ENCODE measurements around the gene FYCO1.

The FYCO1 gene

DNA sequence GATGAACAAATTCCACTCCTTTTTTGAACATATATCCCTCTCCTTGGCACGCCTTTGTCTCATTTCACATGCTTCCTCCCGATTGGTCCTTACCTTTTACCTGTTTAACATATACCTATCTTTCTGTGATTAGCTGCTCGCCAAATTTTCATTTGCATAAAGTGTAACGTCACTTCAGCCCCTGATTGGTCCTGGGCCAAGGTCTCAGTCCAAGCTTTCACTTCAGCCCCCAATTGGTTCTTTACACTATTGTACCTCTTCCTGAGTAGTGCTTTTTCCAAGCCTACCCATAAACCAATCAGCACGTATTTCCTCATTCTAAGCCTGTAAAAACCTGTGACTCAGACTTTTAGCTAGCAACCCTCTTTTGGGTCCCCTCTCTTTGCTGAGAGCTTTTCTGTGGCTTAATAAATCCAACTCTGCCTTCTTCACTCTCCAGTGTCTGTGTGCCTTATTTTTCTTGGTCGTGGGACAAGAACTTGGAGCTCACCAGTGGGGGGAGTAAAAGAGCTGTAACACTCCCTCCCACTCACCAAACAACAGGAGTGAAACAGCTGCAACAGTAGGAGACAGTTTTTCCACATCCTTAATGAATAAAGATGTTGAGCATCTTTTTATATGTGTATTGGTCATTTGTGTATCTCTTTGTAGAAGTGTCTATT lies 32.2 kb upstream of the FYCO1 start:
- H3K9me3 ChIP-seq (replicated peaks in 1 of 11) = peaks cover 43 to 57% (median 51%) of the 10 kb centered on the region in 11 experiments
- no peak for TF ChIP-seq Cebpa-rat (IDR thresholded peaks at IDR 0.05)
- no peak overlapping the region for H3K9ac ChIP-seq
- H3K4me2 ChIP-seq = no peak overlapping the region
- peaks cover 0 to 23% (median 8%) of the 10 kb centered on the region in 10 experiments; a peak in 10 of 20 replicates for H3K4me1 ChIP-seq
- H3K27ac ChIP-seq = no peak overlapping the region
- H3K36me3 ChIP-seq = peaks cover 0 to 15% (median 0%) of the 10 kb centered on the region in 11 experiments; a peak in 1 of 22 replicates
- H3K27me3 ChIP-seq = no peaks in the 10 kb centered on the region
- H3K4me3 ChIP-seq = no peak overlapping the region
- H4K20me1 ChIP-seq = no peaks in the 10 kb centered on the region

DNA sequence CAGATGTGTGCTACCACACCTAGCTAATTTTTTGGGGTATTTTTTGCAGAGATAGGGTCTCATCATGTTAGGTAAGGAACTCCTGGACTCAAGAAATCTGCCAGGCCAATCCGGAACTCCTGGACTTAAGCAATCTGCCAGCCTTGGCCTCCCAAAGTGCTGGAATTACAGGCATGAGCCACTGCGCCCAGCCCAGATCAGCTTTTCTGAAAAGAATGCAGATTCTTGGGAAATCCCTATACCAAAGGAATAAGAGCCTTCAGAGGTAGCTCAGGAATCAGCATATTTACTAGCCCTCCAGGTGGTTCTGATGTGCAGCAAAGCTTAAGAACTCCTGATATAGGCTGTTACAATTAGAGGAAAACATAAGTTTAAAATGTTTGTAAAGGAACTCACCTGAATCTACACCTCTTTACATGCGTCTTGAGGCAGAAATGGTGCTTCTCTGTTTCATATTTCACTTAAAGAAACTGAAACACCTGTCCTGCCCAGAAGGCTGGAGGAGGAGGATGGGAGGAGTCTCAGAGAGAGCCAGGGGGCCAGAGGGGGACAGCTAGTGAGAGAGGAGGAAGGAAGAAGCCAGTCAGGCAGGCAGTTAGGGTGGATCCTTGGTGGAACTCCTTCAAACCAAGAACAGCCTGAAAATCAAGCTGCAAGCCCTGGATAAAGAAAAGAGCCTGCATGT lies 31.5 kb upstream of the FYCO1 start, which contains the start of gene XCR1:
TSS of gene XCR1 (minus strand) at position 463 of the 685 bp plus-strand sequence. CDS start 5,536 bp downstream, outside the sequence.
- no peak for TF ChIP-seq Cebpa-rat (IDR thresholded peaks at IDR 0.05)
- Histone ChIP-seq H4K20me1 (no peaks in the 10 kb centered on the region), H3K4me1 (peaks cover 0 to 23% (median 8%) of the 10 kb centered on the region in 10 experiments; a peak in 10 of 20 replicates), H3K4me3 (no peak within 1 kb of the TSS), H3K36me3 (peaks cover 0 to 15% (median 0%) of the 10 kb centered on the region in 11 experiments; a peak in 1 of 22 replicates), H3K4me2 (no peak within 1 kb of the TSS), H3K9ac (no peak within 1 kb of the TSS), H3K9me3 (replicated peaks in 1 of 11) (peaks cover 38 to 52% (median 47%) of the 10 kb centered on the region in 11 experiments), H3K27me3 (no peaks in the 10 kb centered on the region), H3K27ac (no peak within 1 kb of the TSS)

DNA sequence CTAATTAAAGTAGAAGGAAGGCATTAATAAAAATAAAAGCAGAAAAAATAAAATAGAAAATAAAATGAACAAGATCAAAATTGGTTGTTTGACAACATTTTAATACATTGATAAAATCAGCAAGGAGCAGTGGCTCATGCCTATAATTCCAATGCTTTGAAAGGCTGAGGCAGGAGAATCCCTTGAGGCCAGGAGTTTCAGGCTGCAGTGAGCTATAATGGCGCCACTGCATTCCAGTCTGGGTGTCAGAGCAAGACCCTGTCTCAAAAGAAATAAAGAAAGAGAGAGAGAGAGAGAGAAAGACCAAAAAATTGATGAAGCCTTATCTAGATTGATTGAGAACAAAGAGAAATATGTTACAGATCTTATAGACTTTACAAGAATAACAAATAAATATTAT lies 29.5 kb upstream of the FYCO1 start:
- Histone ChIP-seq H3K9ac (no peak overlapping the region), H4K20me1 (no peaks in the 10 kb centered on the region), H3K4me1 (peaks cover 0 to 16% (median 6%) of the 10 kb centered on the region in 10 experiments; a peak in 10 of 20 replicates), H3K27ac (no peak overlapping the region), H3K36me3 (peaks cover 0 to 7% (median 0%) of the 10 kb centered on the region in 11 experiments; a peak in 1 of 22 replicates), H3K27me3 (no peaks in the 10 kb centered on the region), H3K9me3 (replicated peaks in 1 of 11) (peaks cover 26 to 47% (median 33%) of the 10 kb centered on the region in 11 experiments), H3K4me2 (no peak overlapping the region), H3K4me3 (no peak overlapping the region)
- no peak for TF ChIP-seq Cebpa-rat (IDR thresholded peaks at IDR 0.05)

DNA sequence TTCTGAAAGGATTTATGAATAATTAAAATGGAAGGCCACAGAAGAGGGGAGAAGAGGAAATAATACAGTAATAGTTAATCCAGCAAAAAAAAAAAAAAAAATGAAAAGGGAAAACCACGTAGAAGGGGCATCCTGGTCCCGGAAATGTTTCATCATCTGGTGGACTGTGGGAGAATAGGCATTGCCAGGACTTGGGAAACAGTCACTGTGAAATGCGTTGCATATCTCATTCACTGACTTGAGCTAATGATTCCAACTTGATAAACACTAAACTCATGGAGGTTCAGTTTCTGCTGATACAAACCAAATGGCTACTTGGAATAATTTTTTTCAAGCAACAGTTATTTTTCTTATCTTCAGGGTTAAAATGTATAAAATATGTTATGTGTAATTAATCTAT lies 28.5 kb upstream of the FYCO1 start:
- Histone ChIP-seq H3K4me2 (no peak overlapping the region), H3K27ac (no peak overlapping the region), H3K27me3 (no peaks in the 10 kb centered on the region), H4K20me1 (no peaks in the 10 kb centered on the region), H3K4me3 (no peak overlapping the region), H3K36me3 (peaks cover 0 to 7% (median 0%) of the 10 kb centered on the region in 11 experiments; a peak in 1 of 22 replicates), H3K4me1 (peaks cover 0 to 15% (median under 1%) of the 10 kb centered on the region in 10 experiments; a peak in 10 of 20 replicates), H3K9me3 (replicated peaks in 1 of 11) (peaks cover 25 to 47% (median 30%) of the 10 kb centered on the region in 11 experiments), H3K9ac (no peak overlapping the region)
- no peak for TF ChIP-seq Cebpa-rat (IDR thresholded peaks at IDR 0.05)

DNA sequence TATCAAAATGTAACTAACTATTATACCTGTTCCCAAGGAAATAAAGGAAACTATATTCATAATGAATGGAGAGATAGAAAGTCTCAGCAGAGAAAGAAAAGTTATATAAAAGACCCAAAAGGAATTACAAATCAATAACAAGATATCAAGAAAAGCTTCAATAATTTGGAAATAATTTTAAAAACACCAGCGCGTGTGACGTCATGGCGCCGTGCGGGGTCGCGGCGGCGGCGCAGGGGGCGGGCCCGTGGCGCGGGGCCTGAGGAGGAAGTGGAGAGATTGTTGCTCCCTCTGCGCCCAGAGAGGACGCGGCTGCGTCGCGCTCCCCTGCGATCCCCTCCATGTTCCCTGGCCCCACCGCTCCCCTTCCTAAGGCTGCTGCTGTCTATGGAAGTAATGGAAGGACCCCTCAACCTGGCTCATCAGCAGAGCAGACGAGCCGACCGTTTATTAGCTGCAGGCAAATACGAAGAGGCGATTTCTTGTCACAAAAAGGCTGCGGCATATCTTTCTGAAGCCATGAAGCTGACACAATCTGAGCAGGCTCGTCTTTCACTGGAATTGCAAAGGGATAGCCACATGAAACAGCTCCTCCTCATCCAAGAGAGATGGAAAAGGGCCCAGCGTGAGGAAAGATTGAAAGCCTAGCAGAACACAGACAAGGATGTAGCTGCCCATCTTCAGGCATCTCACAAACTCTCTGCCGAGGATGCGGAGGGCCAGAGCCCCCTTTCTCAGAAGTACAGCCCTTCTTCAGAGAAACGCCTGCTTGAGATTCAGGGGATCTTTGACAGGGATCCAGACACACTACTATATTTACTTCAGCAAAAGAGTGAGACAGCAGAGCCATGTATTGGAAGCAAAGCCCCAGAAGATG lies 27.5 kb upstream of the FYCO1 start:
- Histone ChIP-seq H4K20me1 (no peaks in the 10 kb centered on the region), H3K4me2 (no peak overlapping the region), H3K4me1 (peaks cover 0 to 20% (median 0%) of the 10 kb centered on the region in 10 experiments; a peak in 7 of 20 replicates), H3K4me3 (no peak overlapping the region), H3K9me3 (replicated peaks in 1 of 11) (peaks cover 15 to 39% (median 21%) of the 10 kb centered on the region in 11 experiments), H3K27ac (no peak overlapping the region), H3K27me3 (no peaks in the 10 kb centered on the region), H3K9ac (no peak overlapping the region), H3K36me3 (peaks cover 0 to 7% (median 0%) of the 10 kb centered on the region in 11 experiments; a peak in 1 of 22 replicates)
- no peak for TF ChIP-seq Cebpa-rat (IDR thresholded peaks at IDR 0.05)

DNA sequence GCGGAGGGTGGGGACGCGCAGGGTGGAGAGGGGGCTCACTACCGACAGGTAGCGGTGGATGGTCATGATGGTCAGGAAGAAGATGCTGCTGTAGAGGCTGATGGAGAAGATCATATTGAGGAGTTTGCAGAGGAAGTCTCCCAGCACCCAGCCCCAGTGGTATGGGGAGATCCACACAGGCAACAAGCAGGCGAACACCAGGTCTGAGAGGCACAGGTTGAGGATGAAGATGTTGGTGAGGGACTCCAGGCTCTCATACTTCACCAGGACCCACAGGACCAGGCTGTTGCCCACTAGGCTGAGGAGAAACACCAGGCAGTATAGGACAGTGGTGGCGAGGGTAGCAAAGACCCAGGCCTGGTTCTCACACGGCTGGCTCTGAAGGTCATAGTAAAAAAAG lies 25.9 kb upstream of the FYCO1 start:
- Histone ChIP-seq H3K9me3 (replicated peaks in 1 of 11) (peaks cover 0 to 23% (median 5%) of the 10 kb centered on the region in 11 experiments; a peak in 11 of 22 replicates), H3K27me3 (no peaks in the 10 kb centered on the region), H3K9ac (no peak overlapping the region), H3K27ac (no peak overlapping the region), H3K36me3 (no peaks in the 10 kb centered on the region), H4K20me1 (no peaks in the 10 kb centered on the region), H3K4me2 (no peak overlapping the region), H3K4me3 (no peak overlapping the region), H3K4me1 (peaks cover 0 to 36% (median 0%) of the 10 kb centered on the region in 10 experiments; a peak in 7 of 20 replicates)
- TF ChIP-seq Cebpa-rat (IDR thresholded peaks at IDR 0.05) = no peak

DNA sequence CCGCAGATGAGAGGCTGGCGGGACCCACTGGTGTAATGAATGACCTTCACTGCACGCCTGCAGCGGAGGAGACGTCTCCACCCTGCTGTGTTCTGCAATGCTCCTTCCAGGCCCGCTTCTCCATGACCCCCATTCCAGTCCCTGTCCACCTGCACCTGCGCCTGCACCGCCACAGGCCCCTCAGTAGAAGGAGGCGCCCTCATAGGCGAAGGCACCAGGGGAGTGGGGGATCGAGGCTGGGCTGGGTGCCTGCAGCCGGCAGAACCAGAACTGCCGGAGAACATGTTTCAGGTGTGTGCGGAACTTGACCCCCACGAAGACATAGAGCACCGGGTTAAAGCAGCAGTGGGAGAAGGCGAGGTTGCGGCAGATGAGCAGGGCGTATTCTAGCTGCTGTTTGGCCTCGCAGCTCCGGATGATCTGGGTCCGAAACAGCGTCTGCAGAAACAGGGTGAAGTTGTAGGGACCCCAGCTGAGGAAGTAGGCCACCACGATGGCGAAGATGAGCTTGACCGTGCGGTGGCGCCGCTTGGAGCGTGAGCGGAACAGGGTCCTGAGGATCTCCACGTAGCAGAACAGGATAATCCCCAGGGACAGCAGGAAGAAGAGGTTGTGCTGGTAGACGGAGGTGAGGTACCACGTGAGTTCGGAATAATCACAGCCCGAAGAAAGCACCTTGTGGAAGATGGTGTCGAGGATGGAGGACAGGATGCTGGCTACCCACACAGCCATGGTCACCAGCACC lies 25.3 kb upstream of the FYCO1 start:
- Histone ChIP-seq H3K27me3 (no peaks in the 10 kb centered on the region), H3K36me3 (no peaks in the 10 kb centered on the region), H3K9me3 (replicated peaks in 1 of 11) (peaks cover 0 to 17% (median 4%) of the 10 kb centered on the region in 11 experiments; a peak in 6 of 22 replicates), H3K9ac (no peak overlapping the region), H3K27ac (no peak overlapping the region), H4K20me1 (no peaks in the 10 kb centered on the region), H3K4me1 (peaks cover 0 to 42% (median 0%) of the 10 kb centered on the region in 10 experiments; a peak in 7 of 20 replicates), H3K4me3 (no peak overlapping the region), H3K4me2 (no peak overlapping the region)
- no peak for TF ChIP-seq Cebpa-rat (IDR thresholded peaks at IDR 0.05)

GRCh38 chr3:46019707-46020106 lies 24.1 kb upstream of the FYCO1 start:
- H3K4me1 ChIP-seq = peaks cover 0 to 51% (median 0%) of the 10 kb centered on the region in 10 experiments; a peak in 7 of 20 replicates
- H3K4me3 ChIP-seq = no peak overlapping the region
- H3K27me3 ChIP-seq = no peaks in the 10 kb centered on the region
- no peak overlapping the region for H3K9ac ChIP-seq
- H3K9me3 ChIP-seq (replicated peaks in 1 of 11) = peaks cover 0 to 17% (median 4%) of the 10 kb centered on the region in 11 experiments; a peak in 6 of 22 replicates
- peak overlapping the region in 3 of 11 experiments; percentile 34 to 74 (median 72); a peak in 5 of 22 replicates for H3K4me2 ChIP-seq
- no peak overlapping the region for H3K27ac ChIP-seq
- no peak for TF ChIP-seq Cebpa-rat (IDR thresholded peaks at IDR 0.05)
- H4K20me1 ChIP-seq = no peaks in the 10 kb centered on the region
- H3K36me3 ChIP-seq = no peaks in the 10 kb centered on the region
